Activated T-cell treated with anti-CD3 and anti-CD28 coated beads, Interleukin-2, amount 50 U/mL, for 4 hours (primary cell): ENCODE measurements around the gene EEF1B2. TPM values are rescaled to one million over a fixed set of nuclear protein-coding genes. Genes with fewer than 3 reads are reported as not detected.
A peak's percentile ranks its signal among the peaks of the same experiment; 100 is the strongest.
"Not testable (repeated sequence)": the region's sequence is repeated elsewhere in the genome, so short reads cannot be mapped to it uniquely, and the experiment has no call there.

Experiments used
- ATAC-seq, 2 donors: fragments of 200-7000 bp; cut with Tn5 transposase; one replicate each; pipeline ENCODE4 v1.10.0; 2021
- DNase-seq: peaks from one replicate; pipeline ENCODE4 v3.0.0-alpha.2; 2020
- H3K27me3 Mint-ChIP-seq: one replicate; pipeline ENCODE4 v1.8.0; 2021; ENCODE audit warnings: low read depth, mixed read lengths
- H3K36me3 Mint-ChIP-seq: one replicate; pipeline ENCODE4 v1.8.0; 2022; ENCODE audit warnings: mixed read lengths; ENCODE audit not compliant: insufficient read depth
- H3K4me1 Mint-ChIP-seq: one replicate; pipeline ENCODE4 v1.8.0; 2021; ENCODE audit warnings: low read depth, mixed read lengths
- H3K4me3 Mint-ChIP-seq: one replicate; pipeline ENCODE4 v1.8.0; 2021; ENCODE audit warnings: mild to moderate bottlenecking, moderate library complexity, mixed read lengths
- H3K9me3 Mint-ChIP-seq: one replicate; pipeline ENCODE4 v1.8.0; 2021; ENCODE audit warnings: mixed read lengths
- total RNA-seq, 3 donors: library from RNA; stranded (reverse); gene quantifications; one replicate each; pipeline ENCODE4 v1.2.1, GENCODE V29; 2021

Gene EEF1B2
- total RNA-seq, 3 donors from 2014 or later: 1,014 to 1,071 (median 1,068) TPM

- not testable (repeated sequence) for H3K27me3 Mint-ChIP-seq
These were observed 2.7 kb upstream of the EEF1B2 start for GRCh38 chr2:206157014-206157413.

GRCh38 chr2:206158563-206159345, 941 bp upstream of the EEF1B2 start:
- no peaks in the 10 kb centered on the region for H3K27me3 Mint-ChIP-seq
- H3K4me1 Mint-ChIP-seq: peaks cover 56% of the 10 kb centered on the region
- no peaks in the 10 kb centered on the region for H3K9me3 Mint-ChIP-seq

More at GRCh38 chr2:206157014-206157413, 2.7 kb upstream of the EEF1B2 start:
- Mint-ChIP-seq H3K4me3 (peak overlapping the region; percentile 99), H3K4me1 (peaks cover 40% of the 10 kb centered on the region), H3K36me3 (peaks cover 22% of the 10 kb centered on the region)
- not testable (repeated sequence) for H3K9me3 Mint-ChIP-seq, ATAC-seq, DNase-seq

GRCh38 chr2:206160125-206160806, 571 bp downstream of the EEF1B2 start:
- H3K4me1 Mint-ChIP-seq: peaks cover 52% of the 10 kb centered on the region
- peak overlapping the region; percentile 99 for H3K4me3 Mint-ChIP-seq
- peak; percentile 59 to 60 for ATAC-seq

More at GRCh38 chr2:206158563-206159345, 941 bp upstream of the EEF1B2 start:
- ATAC-seq (peak; percentile 7 to 11), DNase-seq (no peak)
- Mint-ChIP-seq H3K36me3 (peaks cover 37% of the 10 kb centered on the region), H3K4me3 (peak overlapping the region; percentile 99)

GRCh38 chr2:206160807-206161179, 1.1 kb downstream of the EEF1B2 start:
- Mint-ChIP-seq H3K4me3 (peak overlapping the region; percentile 99), H3K9me3 (no peaks in the 10 kb centered on the region), H3K36me3 (peaks cover 41% of the 10 kb centered on the region), H3K4me1 (peaks cover 52% of the 10 kb centered on the region), H3K27me3 (no peaks in the 10 kb centered on the region)
- ATAC-seq (no peak), DNase-seq (no peak)

More at GRCh38 chr2:206160125-206160806, 571 bp downstream of the EEF1B2 start:
- H3K9me3 Mint-ChIP-seq: no peaks in the 10 kb centered on the region
- no peak for DNase-seq
- H3K27me3 Mint-ChIP-seq: no peaks in the 10 kb centered on the region
- H3K36me3 Mint-ChIP-seq: peaks cover 40% of the 10 kb centered on the region

- not testable (repeated sequence) for H3K27me3 Mint-ChIP-seq, H3K9me3 Mint-ChIP-seq, DNase-seq, ATAC-seq
- Mint-ChIP-seq H3K4me3 (peak overlapping the region; percentile 99), H3K4me1 (peaks cover 44% of the 10 kb centered on the region), H3K36me3 (peaks cover 47% of the 10 kb centered on the region)
These were observed 2.7 kb downstream of the EEF1B2 start for GRCh38 chr2:206162401-206162800.

- H3K4me1 Mint-ChIP-seq: peaks cover 37% of the 10 kb centered on the region
- H3K4me3 Mint-ChIP-seq: peak overlapping the region; percentile 99
- H3K9me3 Mint-ChIP-seq: no peaks in the 10 kb centered on the region
- no peak for ATAC-seq
- H3K36me3 Mint-ChIP-seq: peaks cover 50% of the 10 kb centered on the region
- DNase-seq: no peak
- H3K27me3 Mint-ChIP-seq: no peaks in the 10 kb centered on the region
These were observed 3.7 kb downstream of the EEF1B2 start for GRCh38 chr2:206163251-206163880.

- Mint-ChIP-seq H3K4me1 (peaks cover 32% of the 10 kb centered on the region), H3K36me3 (peaks cover 52% of the 10 kb centered on the region), H3K27me3 (no peaks in the 10 kb centered on the region), H3K9me3 (no peaks in the 10 kb centered on the region), H3K4me3 (no peak overlapping the region)
- ATAC-seq (no peak), DNase-seq (peak; percentile 8)
These were observed 4.7 kb downstream of the EEF1B2 start for GRCh38 chr2:206164261-206164862.

- DNase-seq, H3K4me1 Mint-ChIP-seq, H3K4me3 Mint-ChIP-seq, H3K9me3 Mint-ChIP-seq, ATAC-seq, H3K27me3 Mint-ChIP-seq: not testable (repeated sequence)
- H3K36me3 Mint-ChIP-seq: peaks cover 30% of the 10 kb centered on the region
These were observed 8.5 kb downstream of the EEF1B2 start for GRCh38 chr2:206168230-206168629.

- DNase-seq, H3K27me3 Mint-ChIP-seq, H3K9me3 Mint-ChIP-seq, ATAC-seq, H3K4me3 Mint-ChIP-seq, H3K4me1 Mint-ChIP-seq: not testable (repeated sequence)
- peaks cover 16% of the 10 kb centered on the region for H3K36me3 Mint-ChIP-seq
These were observed 12.1 kb downstream of the EEF1B2 start for GRCh38 chr2:206171624-206172397.

GRCh38 chr2:206173147-206173546, 13.5 kb downstream of the EEF1B2 start:
- peaks cover 10% of the 10 kb centered on the region for H3K36me3 Mint-ChIP-seq
- DNase-seq (no peak), ATAC-seq (no peak)
- no peaks in the 10 kb centered on the region for H3K4me1 Mint-ChIP-seq
- no peaks in the 10 kb centered on the region for H3K9me3 Mint-ChIP-seq
- no peaks in the 10 kb centered on the region for H3K27me3 Mint-ChIP-seq
- H3K4me3 Mint-ChIP-seq: no peak overlapping the region

- ATAC-seq (no peak), DNase-seq (no peak)
- Mint-ChIP-seq H3K36me3 (no peaks in the 10 kb centered on the region), H3K9me3 (no peaks in the 10 kb centered on the region), H3K4me1 (no peaks in the 10 kb centered on the region), H3K4me3 (no peak overlapping the region), H3K27me3 (no peaks in the 10 kb centered on the region)
These were observed 16.4 kb downstream of the EEF1B2 start for GRCh38 chr2:206176121-206176520.

- Mint-ChIP-seq H3K9me3 (no peaks in the 10 kb centered on the region), H3K27me3 (no peaks in the 10 kb centered on the region), H3K4me3 (no peak overlapping the region), H3K4me1 (no peaks in the 10 kb centered on the region), H3K36me3 (no peaks in the 10 kb centered on the region)
- ATAC-seq: no peak
- no peak for DNase-seq
These were observed 17.2 kb downstream of the EEF1B2 start for GRCh38 chr2:206176901-206177300.

- DNase-seq: not testable (repeated sequence)
These were observed 21.8 kb downstream of the EEF1B2 start for GRCh38 chr2:206181526-206181925.

More at GRCh38 chr2:206181526-206181925, 21.8 kb downstream of the EEF1B2 start:
- not testable (repeated sequence) for H3K4me3 Mint-ChIP-seq, H3K4me1 Mint-ChIP-seq, H3K9me3 Mint-ChIP-seq, H3K36me3 Mint-ChIP-seq, H3K27me3 Mint-ChIP-seq, ATAC-seq
